Hypothalamus (tissue), 51 donors: ENCODE measurements around the gene SH2D5.
"Not testable (repeated sequence)": the region's sequence is repeated elsewhere in the genome, so short reads cannot be mapped to it uniquely, and the experiment has no call there.

Experiments used
- DNase-seq, 51 donors: peaks; one replicate each; lab custom pipeline; 2025; lab: John Stamatoyannopoulos, UW

Gene SH2D5

GRCh38 chr1:20699558-20699957 is 32.9 kb downstream of the SH2D5 start:
- DNase-seq = no peak

DNA sequence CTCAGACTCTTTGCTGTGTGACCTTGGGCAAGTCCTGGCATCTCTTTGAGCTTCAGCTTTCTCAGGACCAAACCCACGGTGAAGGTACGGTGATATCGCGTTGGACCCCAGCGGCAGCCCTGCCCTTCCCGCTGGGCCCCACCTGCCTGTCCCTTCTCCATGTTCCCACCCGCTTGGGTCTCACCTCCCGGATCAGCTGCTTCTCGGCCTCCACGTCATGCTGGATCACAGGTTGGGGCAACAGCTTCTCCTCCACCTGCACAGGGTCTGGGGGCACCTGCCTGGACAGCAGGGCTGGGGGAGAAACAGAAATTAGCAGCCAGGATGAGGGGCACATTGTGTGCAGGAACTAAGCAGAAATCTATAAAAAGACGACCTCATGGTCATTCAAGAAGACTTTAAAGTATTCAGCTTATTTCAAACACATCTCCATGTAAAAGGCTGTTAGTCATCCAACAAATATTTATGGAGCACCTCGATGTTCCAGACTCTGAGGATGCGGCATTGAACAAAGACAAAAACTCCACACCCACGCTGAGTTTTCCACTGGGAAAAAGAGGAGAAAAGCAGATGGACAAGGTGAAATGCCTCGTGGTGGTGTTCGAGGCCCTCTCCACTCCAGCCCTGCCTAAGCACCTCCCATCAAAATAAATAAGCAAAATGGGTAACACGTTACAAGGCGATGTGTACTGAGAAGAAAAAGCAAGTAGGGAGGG is 34.1 kb downstream of the SH2D5 start:
- DNase-seq = no peak

- no peak for DNase-seq
Measured at GRCh38 chr1:20697563-20697962, 34.9 kb downstream of the SH2D5 start.

- peak; percentile 30 to 89 (median 69) for DNase-seq
Measured at GRCh38 chr1:20696397-20697333, 35.8 kb downstream of the SH2D5 start.

- DNase-seq = no peak
Measured at GRCh38 chr1:20695515-20695914, 37.0 kb downstream of the SH2D5 start.

DNA sequence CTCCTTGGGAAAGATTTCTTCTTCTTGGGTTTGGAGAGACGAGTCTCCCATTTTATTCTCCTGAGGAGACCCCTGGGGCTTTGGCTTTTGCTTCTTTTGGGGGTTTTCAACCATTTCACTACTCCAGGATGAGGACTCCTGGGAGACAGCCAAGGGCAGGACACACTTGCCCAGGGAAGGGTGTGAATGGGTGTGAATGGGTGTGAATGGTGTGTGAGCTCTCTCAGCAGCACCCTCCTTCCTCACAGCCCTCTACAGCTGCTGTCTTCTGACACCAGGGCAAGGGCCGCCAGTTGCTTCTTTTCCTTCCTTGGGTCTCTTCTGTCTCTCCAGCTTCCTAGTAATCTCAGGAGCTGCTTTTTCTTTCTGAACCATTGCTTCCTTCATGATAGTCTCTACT is 38.9 kb downstream of the SH2D5 start:
- no peak for DNase-seq

- no peak for DNase-seq
Measured at GRCh38 chr1:20691872-20692271, 40.6 kb downstream of the SH2D5 start.

DNA sequence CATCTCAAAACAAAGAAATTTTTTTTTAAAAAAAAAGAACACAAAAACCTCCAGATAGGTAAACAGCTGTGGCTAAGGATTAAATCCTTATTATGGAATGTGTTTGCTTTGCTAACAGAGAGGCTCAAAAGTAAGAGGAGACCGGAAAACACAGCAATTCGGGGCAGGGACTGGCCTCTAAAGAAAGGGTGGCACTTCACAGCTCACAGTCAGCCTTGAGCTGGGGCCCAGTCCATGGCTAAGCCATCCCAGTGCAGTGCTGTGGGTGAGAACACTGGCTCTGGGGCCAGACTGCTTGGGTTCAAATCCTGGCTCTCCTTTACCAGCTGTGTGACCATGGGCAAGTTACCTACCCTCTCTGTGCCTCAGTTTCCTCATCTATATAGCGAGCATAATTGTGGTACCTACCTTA is 42.9 kb downstream of the SH2D5 start:
- no peak for DNase-seq

- no peak for DNase-seq
Measured at GRCh38 chr1:20686883-20687725, 45.4 kb downstream of the SH2D5 start.

GRCh38 chr1:20685741-20686140 is 46.8 kb downstream of the SH2D5 start:
- DNase-seq = peak in 1 of 51 donors; percentile 41

DNA sequence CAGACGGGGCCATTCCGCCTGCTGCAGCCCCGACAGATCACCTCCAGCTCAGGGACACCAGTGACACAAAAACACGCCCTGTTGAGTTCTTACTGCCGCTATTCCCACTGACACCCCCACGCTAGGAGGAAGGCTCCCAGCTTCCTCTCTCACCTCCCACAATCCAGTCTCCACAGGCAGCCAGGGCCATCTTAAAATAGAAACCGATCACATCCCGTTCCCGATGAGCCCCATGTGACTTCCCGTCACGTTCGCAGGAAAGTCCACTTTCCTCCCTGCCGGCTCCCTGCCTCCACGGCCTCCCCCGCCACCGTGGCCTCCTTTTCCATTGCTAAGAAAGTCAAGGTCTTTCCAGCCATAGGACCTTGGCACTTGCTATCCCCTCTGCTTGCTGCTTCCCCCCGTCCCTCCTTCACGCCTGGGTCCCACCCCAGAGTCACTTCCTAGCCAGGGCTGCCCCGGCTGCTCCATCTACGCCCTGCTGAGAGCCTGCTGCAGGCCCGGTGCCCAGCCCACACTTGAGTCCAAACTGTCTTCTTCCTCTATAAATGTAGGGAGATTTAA is 47.3 kb downstream of the SH2D5 start:
- DNase-seq = peak in 3 of 51 donors; percentile 12 to 42 (median 16)

DNA sequence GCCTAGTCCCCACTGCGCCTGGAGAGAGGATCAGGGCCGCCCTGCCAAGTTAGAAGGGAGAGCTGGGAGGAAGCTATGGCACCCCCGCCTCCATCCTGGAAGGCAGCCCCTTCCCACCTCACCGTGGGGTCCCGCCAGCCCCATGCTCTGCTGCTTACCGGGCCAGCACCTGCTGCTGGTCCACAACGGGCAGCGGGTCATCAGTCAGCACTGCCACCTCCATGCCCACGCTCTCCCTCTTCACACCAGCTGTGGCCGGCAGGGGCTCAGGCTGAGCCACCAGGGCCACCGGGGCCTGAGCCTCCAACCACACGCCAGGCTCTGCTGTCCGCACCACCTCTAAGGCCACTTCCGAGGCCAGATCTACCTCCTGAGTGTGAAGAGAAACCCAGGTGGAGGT is 47.9 kb downstream of the SH2D5 start:
- DNase-seq = no peak

- DNase-seq = no peak
Measured at GRCh38 chr1:20684050-20684620, 48.4 kb downstream of the SH2D5 start.

- DNase-seq = no peak
Measured at GRCh38 chr1:20683614-20684013, 48.9 kb downstream of the SH2D5 start.

GRCh38 chr1:20682571-20683236 is 49.8 kb downstream of the SH2D5 start:
- DNase-seq = peak in 20 of 51 donors; percentile 4 to 43 (median 20)

DNA sequence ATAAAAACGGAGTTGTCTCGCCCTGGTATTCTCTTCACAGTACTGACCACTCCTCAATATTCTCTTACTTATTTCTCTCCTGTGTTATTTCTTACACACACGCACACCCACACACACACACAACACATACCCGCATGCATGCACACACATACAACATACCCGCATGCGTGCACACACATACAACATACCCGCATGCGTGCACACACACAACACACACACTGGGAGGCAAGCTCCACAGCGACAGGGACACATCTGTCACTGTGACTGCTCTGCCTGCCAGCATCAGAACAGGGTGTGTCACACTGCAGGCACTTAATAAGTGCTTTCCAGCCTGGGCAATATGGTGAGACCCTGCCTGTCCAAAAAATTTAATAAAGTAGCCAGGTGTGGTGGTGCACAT is 50.5 kb downstream of the SH2D5 start:
- DNase-seq = no peak

DNA sequence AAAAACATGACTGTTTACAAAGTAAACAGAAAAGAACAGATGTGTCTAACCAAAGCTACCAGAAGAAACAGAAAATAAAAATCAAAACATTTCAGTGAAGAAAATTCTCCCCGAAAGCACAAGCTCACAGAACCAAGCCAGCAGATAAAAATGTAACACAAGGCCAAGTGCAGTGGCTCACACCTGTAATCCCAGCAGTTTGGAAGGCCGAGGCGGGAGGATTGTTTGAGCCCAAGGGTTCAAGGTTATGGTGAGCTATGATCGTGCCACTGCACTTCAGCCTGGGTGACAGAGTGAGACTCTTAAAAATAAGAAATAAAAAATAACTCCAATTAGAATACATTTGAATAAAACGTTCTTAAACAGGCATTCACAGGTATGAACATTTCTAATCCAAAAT is 52.2 kb downstream of the SH2D5 start:
- no peak for DNase-seq

- no peak for DNase-seq
Measured at GRCh38 chr1:20678599-20678998, 53.9 kb downstream of the SH2D5 start.

DNA sequence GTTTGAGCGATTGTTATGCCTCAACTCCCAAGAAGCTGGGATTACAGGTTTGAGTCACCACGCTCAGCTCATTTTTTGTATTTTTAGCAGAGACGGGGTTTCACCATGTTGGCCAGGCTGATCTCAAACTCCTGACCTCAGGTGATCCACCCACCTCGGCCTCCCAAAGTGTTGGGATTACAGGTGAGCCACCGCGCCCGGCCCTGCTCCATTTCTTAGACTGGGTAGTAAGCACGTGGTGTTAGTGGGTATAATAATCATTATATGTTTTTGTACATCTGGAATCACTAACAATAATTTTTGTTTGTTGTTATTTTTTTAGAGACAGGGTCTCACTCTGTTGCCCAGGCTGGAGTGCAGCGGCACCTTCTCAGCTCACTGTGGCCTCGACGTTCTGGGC is 58.9 kb downstream of the SH2D5 start:
- DNase-seq = not testable (repeated sequence)

DNA sequence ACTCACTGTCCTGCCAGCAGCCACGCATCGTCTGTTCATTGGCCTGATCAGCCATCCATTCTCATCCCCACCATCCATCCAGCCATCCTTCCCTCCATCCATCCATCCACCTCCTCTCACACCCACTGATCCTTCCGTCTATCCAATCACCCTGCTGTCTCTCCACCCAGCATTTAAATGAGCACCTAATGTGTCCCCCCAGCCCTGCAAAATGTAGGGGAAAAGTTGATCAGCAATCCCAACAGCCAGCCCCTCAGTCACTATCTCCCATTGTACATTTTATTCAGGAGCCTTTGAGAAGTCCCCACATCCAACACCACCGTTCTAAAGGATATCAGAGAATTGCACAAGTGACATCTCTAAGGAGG is 60.3 kb downstream of the SH2D5 start:
- no peak for DNase-seq
